NCI-H2029 (cell line): Measurements from ENCODE around the gene OR5K2.
A peak's percentile ranks its signal among the peaks of the same experiment; 100 is the strongest.

ENCODE experiments used
- DNase-seq: peaks from one replicate; lab custom pipeline; 2025; lab: John Stamatoyannopoulos, UW

The OR5K2 gene

GRCh38 chr3:98497381-98497780 lies at the start of gene OR5K2:
Gene OR5K2 (plus strand): TSS chr3:98497681. CDS start chr3:98497681, 0 bp downstream.
- no peak for DNase-seq

GRCh38 chr3:98449606-98450193 lies 47.8 kb upstream of the OR5K2 start:
- DNase-seq: no peak

GRCh38 chr3:98450372-98450771 lies 47.1 kb upstream of the OR5K2 start:
- no peak for DNase-seq

GRCh38 chr3:98453827-98454226 lies 43.7 kb upstream of the OR5K2 start:
- DNase-seq: no peak

- DNase-seq: no peak
Measured at GRCh38 chr3:98454929-98455328, 42.6 kb upstream of the OR5K2 start.

GRCh38 chr3:98457543-98457942 lies 39.9 kb upstream of the OR5K2 start:
- no peak for DNase-seq

- DNase-seq: no peak
Measured at GRCh38 chr3:98460220-98460619, 37.3 kb upstream of the OR5K2 start.

- DNase-seq: no peak
Measured at GRCh38 chr3:98462901-98463300, 34.6 kb upstream of the OR5K2 start, which contains the start of gene OR5K1. Gene OR5K1 (plus strand): TSS chr3:98463201. CDS start chr3:98469577, 6,376 bp downstream.

- DNase-seq: no peak
Measured at GRCh38 chr3:98482717-98483482, 14.6 kb upstream of the OR5K2 start.

GRCh38 chr3:98483626-98484025 lies 13.9 kb upstream of the OR5K2 start:
- no peak for DNase-seq

- DNase-seq: no peak
Measured at GRCh38 chr3:98500019-98500418, 2.5 kb downstream of the OR5K2 start.

GRCh38 chr3:98501270-98501669 lies 3.8 kb downstream of the OR5K2 start:
- DNase-seq: no peak

GRCh38 chr3:98501863-98502576 lies 4.5 kb downstream of the OR5K2 start:
- no peak for DNase-seq

- no peak for DNase-seq
Measured at GRCh38 chr3:98504539-98504938, 7.1 kb downstream of the OR5K2 start.

- no peak for DNase-seq
Measured at GRCh38 chr3:98508582-98508981, 11.1 kb downstream of the OR5K2 start.

GRCh38 chr3:98512576-98512975 lies 15.1 kb downstream of the OR5K2 start:
- DNase-seq: no peak

GRCh38 chr3:98513091-98513511 lies 15.6 kb downstream of the OR5K2 start:
- no peak for DNase-seq

- DNase-seq: no peak
Measured at GRCh38 chr3:98513736-98514135, 16.3 kb downstream of the OR5K2 start.

- no peak for DNase-seq
Measured at GRCh38 chr3:98514948-98515347, 17.5 kb downstream of the OR5K2 start.

GRCh38 chr3:98518816-98519215 lies 21.3 kb downstream of the OR5K2 start:
- DNase-seq: no peak

GRCh38 chr3:98519351-98519750 lies 21.9 kb downstream of the OR5K2 start:
- no peak for DNase-seq

GRCh38 chr3:98521897-98522543 lies 24.5 kb downstream of the OR5K2 start:
- peak; percentile 3 for DNase-seq
